Progenitor cell of endocrine pancreas (in vitro differentiated cells): ENCODE measurements around the gene PROX2. TPM values are rescaled to one million over a fixed set of nuclear protein-coding genes. Genes with fewer than 3 reads are reported as not detected.

ENCODE experiments used
- DNase-seq: peaks from one replicate; pipeline ENCODE4 v3.0.0; 2021; ENCODE audit warnings: low spot score; ENCODE audit not compliant: unreplicated experiment
- H3K27ac Mint-ChIP-seq: 2 replicates; pipeline ENCODE4 v1.8.0; 2021; ENCODE audit warnings: mild to moderate bottlenecking, moderate library complexity, mixed read lengths
- H3K27me3 Mint-ChIP-seq: 2 replicates; pipeline ENCODE4 v1.8.0; 2021; ENCODE audit warnings: mixed read lengths
- H3K36me3 Mint-ChIP-seq: 2 replicates; pipeline ENCODE4 v1.8.0; 2022; ENCODE audit warnings: mixed read lengths; ENCODE audit not compliant: insufficient read depth
- H3K4me1 Mint-ChIP-seq: 2 replicates; pipeline ENCODE4 v1.8.0; 2021; ENCODE audit warnings: low read depth, mixed read lengths
- H3K4me3 Mint-ChIP-seq: 2 replicates; pipeline ENCODE4 v1.8.0; 2021; ENCODE audit warnings: low read depth, mild to moderate bottlenecking, moderate library complexity, mixed read lengths
- H3K9me3 Mint-ChIP-seq: 2 replicates; pipeline ENCODE4 v1.8.0; 2021; ENCODE audit warnings: low read depth, mixed read lengths
- total RNA-seq: library from RNA; stranded (reverse); gene quantifications from 2 replicates; pipeline ENCODE4 v1.2.1, GENCODE V29; 2021
- TF ChIP-seq, protein P1 (sequence below): fragments of 200-600 bp; sonication (generic); IDR thresholded peaks from one replicate; pipeline ENCODE4 v1.5.0; 2021; ENCODE audit warnings: antibody characterized with exemption, mild to moderate bottlenecking; ENCODE audit not compliant: unreplicated experiment

Gene PROX2
- total RNA-seq, 1 donor from 2014 or later = not detected

DNA sequence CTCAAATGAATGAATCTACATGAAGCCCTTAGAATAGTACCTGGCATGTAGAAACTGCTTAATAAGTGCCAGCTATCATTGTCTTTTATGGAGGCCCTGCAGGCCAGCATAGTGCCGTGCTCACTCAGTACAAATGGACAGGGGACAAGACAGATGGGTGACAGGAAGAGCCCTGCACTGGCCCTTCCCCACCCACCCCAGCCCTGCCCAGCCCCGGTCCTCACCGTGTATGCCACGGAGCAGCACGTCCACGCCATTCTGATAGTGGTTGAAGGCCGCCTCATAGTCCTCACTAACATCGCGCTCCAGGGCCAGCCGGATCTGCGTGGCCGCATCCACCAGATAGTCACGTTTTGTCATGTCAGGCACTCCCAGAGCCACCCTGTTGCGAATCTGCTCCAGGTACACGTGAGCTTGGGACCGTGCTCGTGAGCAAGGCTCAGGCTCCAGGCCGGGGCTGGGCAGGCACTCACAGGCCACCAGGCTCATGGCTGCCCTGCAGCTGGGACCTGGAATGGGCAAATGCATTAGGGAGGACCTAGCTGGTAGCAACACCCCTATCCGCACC is 45.2 kb upstream of the PROX2 start:
- TF ChIP-seq, protein P1, sequence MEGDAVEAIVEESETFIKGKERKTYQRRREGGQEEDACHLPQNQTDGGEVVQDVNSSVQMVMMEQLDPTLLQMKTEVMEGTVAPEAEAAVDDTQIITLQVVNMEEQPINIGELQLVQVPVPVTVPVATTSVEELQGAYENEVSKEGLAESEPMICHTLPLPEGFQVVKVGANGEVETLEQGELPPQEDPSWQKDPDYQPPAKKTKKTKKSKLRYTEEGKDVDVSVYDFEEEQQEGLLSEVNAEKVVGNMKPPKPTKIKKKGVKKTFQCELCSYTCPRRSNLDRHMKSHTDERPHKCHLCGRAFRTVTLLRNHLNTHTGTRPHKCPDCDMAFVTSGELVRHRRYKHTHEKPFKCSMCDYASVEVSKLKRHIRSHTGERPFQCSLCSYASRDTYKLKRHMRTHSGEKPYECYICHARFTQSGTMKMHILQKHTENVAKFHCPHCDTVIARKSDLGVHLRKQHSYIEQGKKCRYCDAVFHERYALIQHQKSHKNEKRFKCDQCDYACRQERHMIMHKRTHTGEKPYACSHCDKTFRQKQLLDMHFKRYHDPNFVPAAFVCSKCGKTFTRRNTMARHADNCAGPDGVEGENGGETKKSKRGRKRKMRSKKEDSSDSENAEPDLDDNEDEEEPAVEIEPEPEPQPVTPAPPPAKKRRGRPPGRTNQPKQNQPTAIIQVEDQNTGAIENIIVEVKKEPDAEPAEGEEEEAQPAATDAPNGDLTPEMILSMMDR = no peak
- H3K36me3 Mint-ChIP-seq = no peaks in the 10 kb centered on the region
- no peak overlapping the region for H3K4me3 Mint-ChIP-seq
- no peak overlapping the region for H3K27ac Mint-ChIP-seq
- no peaks in the 10 kb centered on the region for H3K9me3 Mint-ChIP-seq
- H3K27me3 Mint-ChIP-seq = peaks cover 80% of the 10 kb centered on the region
- DNase-seq = no peak
- peaks cover 1% of the 10 kb centered on the region for H3K4me1 Mint-ChIP-seq

DNA sequence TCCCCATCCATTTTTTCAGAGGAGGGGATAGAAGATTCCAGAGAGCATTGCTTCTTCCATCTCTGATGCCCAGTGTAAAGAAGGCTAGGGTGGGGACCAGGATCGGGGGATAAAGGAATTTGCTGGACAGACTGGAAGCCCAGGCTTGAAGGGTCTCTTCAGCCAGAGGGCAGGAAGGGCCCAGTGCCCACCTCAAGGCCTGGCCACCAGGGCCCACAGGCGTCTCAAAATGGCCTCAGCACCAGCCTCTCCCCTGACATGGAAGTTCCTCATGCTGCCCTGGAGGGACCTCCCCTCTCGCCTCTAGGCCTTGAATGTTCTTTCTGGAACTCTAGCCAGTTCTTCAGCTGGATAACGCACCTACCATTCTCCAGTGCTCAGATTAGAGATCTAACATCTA is 44.3 kb upstream of the PROX2 start:
- H3K4me1 Mint-ChIP-seq = peaks cover 1% of the 10 kb centered on the region
- no peaks in the 10 kb centered on the region for H3K9me3 Mint-ChIP-seq
- no peak overlapping the region for H3K4me3 Mint-ChIP-seq
- no peak overlapping the region for H3K27ac Mint-ChIP-seq
- H3K27me3 Mint-ChIP-seq = peaks cover 84% of the 10 kb centered on the region
- TF ChIP-seq, protein P1 = no peak
- no peak for DNase-seq
- H3K36me3 Mint-ChIP-seq = no peaks in the 10 kb centered on the region

DNA sequence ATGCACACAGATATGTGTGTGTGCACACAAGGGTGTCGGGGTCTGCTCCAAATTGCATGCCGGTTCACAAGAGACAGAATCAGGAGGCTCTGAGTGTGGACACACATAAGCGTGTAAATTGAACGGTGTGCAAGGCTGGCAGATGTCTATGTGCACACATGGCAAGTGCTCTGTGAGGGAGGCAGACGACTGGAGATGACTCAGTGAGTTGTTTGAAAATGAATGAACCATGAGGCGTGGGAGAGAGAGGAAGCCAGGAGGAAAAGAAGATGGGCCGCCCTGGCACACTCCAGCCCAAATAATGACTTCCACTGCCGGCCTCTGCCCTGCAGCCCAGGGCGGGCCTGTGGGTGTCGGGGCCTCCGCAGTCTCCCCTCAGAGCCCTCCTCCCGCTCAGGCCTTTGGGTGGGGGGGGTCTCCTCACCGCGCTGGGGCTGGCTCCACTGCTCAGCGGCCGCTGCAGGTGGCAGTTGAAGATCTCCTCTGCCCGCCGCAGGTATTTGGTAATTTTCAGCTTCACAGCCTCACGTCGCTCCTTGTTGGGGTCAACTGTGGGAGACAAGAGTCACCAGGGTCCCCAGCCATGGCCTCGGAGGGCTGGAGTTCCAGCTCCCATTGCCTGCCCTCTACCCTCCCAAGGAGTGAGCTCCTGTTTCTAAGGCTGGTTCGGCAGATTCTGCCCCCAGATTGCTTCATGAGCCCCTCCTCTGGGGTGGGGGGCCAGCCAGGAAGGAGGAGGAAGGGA is 43.6 kb upstream of the PROX2 start:
- Mint-ChIP-seq H3K27me3 (peaks cover 82% of the 10 kb centered on the region), H3K4me3 (no peak overlapping the region), H3K27ac (no peak overlapping the region), H3K36me3 (no peaks in the 10 kb centered on the region), H3K4me1 (peaks cover 1% of the 10 kb centered on the region), H3K9me3 (no peaks in the 10 kb centered on the region)
- DNase-seq = no peak
- TF ChIP-seq, protein P1 = no peak

DNA sequence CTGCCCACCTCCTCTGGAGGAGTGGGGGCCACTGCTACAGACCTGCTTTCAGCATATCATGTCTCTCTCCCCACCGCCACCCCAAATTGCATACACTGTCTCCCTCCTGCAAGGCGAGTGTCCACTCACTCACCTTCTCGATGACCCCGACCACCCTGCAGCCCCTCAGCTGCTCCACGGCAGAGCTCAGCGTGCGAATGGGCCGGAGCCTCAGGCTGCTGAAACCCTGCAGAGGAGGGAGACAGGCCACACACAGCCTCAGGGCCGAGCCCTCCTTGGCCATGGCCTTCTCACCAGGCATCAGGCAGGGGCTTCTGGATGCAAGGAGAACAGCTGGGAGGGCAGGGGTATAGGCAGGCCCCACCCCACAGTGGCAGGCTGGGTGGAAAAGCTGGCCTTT is 42.4 kb upstream of the PROX2 start:
- no peak overlapping the region for H3K4me3 Mint-ChIP-seq
- no peaks in the 10 kb centered on the region for H3K36me3 Mint-ChIP-seq
- H3K27ac Mint-ChIP-seq = no peak overlapping the region
- TF ChIP-seq, protein P1 = no peak
- peaks cover 3% of the 10 kb centered on the region for H3K4me1 Mint-ChIP-seq
- peaks cover 75% of the 10 kb centered on the region for H3K27me3 Mint-ChIP-seq
- no peak for DNase-seq
- H3K9me3 Mint-ChIP-seq = no peaks in the 10 kb centered on the region

DNA sequence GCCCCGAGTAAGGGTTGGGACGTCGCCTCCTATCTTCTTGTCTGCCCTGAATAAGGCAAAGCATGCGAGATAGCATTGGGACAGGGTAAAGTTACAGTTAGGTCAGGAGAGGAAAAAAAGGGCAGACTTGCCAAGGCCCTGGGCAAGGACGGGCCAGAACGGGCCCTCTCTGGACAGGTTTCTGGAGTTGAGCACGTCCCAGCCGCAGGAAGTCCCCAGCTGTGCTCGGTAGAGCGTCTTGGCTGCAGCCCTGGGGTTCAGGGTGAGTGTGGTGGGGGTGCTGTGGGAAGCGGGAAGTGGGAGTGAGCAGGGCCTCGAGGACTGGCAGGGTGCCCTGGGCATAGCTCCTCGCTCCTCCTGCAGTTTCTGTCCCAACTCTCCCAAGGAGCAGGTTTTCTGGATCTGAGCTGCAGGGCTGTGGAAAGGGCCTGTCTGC is 41.7 kb upstream of the PROX2 start:
- DNase-seq = no peak
- Mint-ChIP-seq H3K36me3 (no peaks in the 10 kb centered on the region), H3K9me3 (no peaks in the 10 kb centered on the region), H3K4me3 (no peak overlapping the region), H3K27me3 (peaks cover 74% of the 10 kb centered on the region), H3K27ac (no peak overlapping the region), H3K4me1 (peaks cover 3% of the 10 kb centered on the region)
- TF ChIP-seq, protein P1 = no peak
